AG04450 (cell line): ENCODE data around the gene PLEKHN1. TPM values are rescaled to one million over a fixed set of nuclear protein-coding genes. Genes with fewer than 3 reads are reported as not detected.

ENCODE experiments used
- CTCF ChIA-PET: fragments of 300-600, 350-600 bp; formaldehyde crosslinking; extraction: SDS; loops from one replicate; lab custom pipeline; 2022; ENCODE audit warnings: antibody characterized with exemption, inconsistent platforms; lab: Charles Lee
- POLR2A ChIA-PET: fragments of 350-600 bp; formaldehyde crosslinking; extraction: SDS; loops from one replicate; lab custom pipeline; 2021; ENCODE audit warnings: antibody characterized with exemption, inconsistent platforms; lab: Yijun Ruan, JAX
- DNase-seq: peaks from one replicate; pipeline ENCODE4 v3.0.0-alpha.2; 2011; ENCODE audit warnings: low read depth, low spot score
- H3K27ac ChIP-seq: one replicate; pipeline ENCODE4 v1.5.1; 2012; ENCODE audit warnings: low read depth, low read length, control low read depth
- H3K27me3 ChIP-seq: one replicate; pipeline ENCODE4 v1.6.0; 2012; ENCODE audit warnings: low read length; ENCODE audit not compliant: control insufficient read depth, insufficient read depth
- H3K4me3 ChIP-seq: 2 replicates; pipeline ENCODE4 v1.5.1; 2011; ENCODE audit warnings: mild to moderate bottlenecking, low read depth, low read length, control low read depth
- H3K9me3 ChIP-seq: 2 replicates; pipeline ENCODE4 v1.5.1; 2012; ENCODE audit warnings: low read length; ENCODE audit not compliant: control insufficient read depth, insufficient read depth
- CTCF ChIP-seq: IDR thresholded peaks from 2 replicates; pipeline ENCODE4 v1.5.1; 2011; ENCODE audit warnings: low read depth, low read length, control low read depth, inconsistent platforms
- polyA plus RNA-seq: library from polyadenylated mRNA; depleted of rRNA; stranded (reverse); fragments of >200 nt; gene quantifications from 2 replicates; pipeline ENCODE4 v1.2.3, GENCODE V29; 2011

The PLEKHN1 gene
- polyA plus RNA-seq, 1 experiment, result 0.15 TPM

- peak; percentile 55 for TF ChIP-seq CTCF
- no peak overlapping the region for H3K4me3 ChIP-seq
- CTCF ChIA-PET, result interaction anchor here (1.0 to 2.0 kb wide), 2 partner anchors 11 to 46 kb away, joined by 5 to 12 read pairs; no protein-coding TSS in a partner anchor
- no peak overlapping the region for H3K27ac ChIP-seq
- DNase-seq, result no peak
- H3K27me3 ChIP-seq, result no peaks in the 10 kb centered on the region
- POLR2A ChIA-PET, result interaction anchor here (0.9 kb wide), 1 partner anchor 9 kb away, joined by 3 read pairs; no protein-coding TSS in a partner anchor
- H3K9me3 ChIP-seq, result no peaks in the 10 kb centered on the region; the same call in 1 of the 2 replicates
Measured at GRCh38 chr1:951364-951763, 14.9 kb upstream of the PLEKHN1 start.

GRCh38 chr1:952201-952600 is 14.1 kb upstream of the PLEKHN1 start:
- H3K4me3 ChIP-seq, result no peak overlapping the region
- H3K9me3 ChIP-seq, result no peaks in the 10 kb centered on the region; the same call in 1 of the 2 replicates
- ChIA-PET CTCF (interaction anchor here (1.0 to 2.0 kb wide), 2 partner anchors 12 to 47 kb away, joined by 5 to 12 read pairs; no protein-coding TSS in a partner anchor), POLR2A (interaction anchor here (0.9 kb wide), 1 partner anchor 10 kb away, joined by 3 read pairs; no protein-coding TSS in a partner anchor)
- no peak for TF ChIP-seq CTCF
- no peak overlapping the region for H3K27ac ChIP-seq
- DNase-seq, result no peak
- no peaks in the 10 kb centered on the region for H3K27me3 ChIP-seq

GRCh38 chr1:952603-953002 is 13.7 kb upstream of the PLEKHN1 start:
- ChIA-PET POLR2A (no interaction called here), CTCF (interaction anchor here (1.0 to 2.0 kb wide), 2 partner anchors 12 to 47 kb away, joined by 5 to 12 read pairs; no protein-coding TSS in a partner anchor)
- H3K9me3 ChIP-seq, result no peaks in the 10 kb centered on the region; the same call in 1 of the 2 replicates
- no peaks in the 10 kb centered on the region for H3K27me3 ChIP-seq
- DNase-seq, result no peak
- no peak overlapping the region for H3K27ac ChIP-seq
- no peak for TF ChIP-seq CTCF
- H3K4me3 ChIP-seq, result no peak overlapping the region

- ChIA-PET POLR2A (interaction anchor here (1.0 kb wide), 1 partner anchor 13 kb away, joined by 3 read pairs; no protein-coding TSS in a partner anchor), CTCF (no interaction called here)
- no peak overlapping the region for H3K4me3 ChIP-seq
- H3K9me3 ChIP-seq, result peaks cover 2% of the 10 kb centered on the region; the same call in 1 of the 2 replicates
- TF ChIP-seq CTCF, result no peak
- no peak overlapping the region for H3K27ac ChIP-seq
- H3K27me3 ChIP-seq, result no peaks in the 10 kb centered on the region
- no peak for DNase-seq
Measured at GRCh38 chr1:953524-954320, 12.6 kb upstream of the PLEKHN1 start.

- Histone ChIP-seq H3K27me3 (no peaks in the 10 kb centered on the region), H3K27ac (no peak overlapping the region), H3K9me3 (peaks cover 4% of the 10 kb centered on the region; the same call in 1 of the 2 replicates), H3K4me3 (no peak overlapping the region)
- POLR2A ChIA-PET, result no interaction called here
- no peak for DNase-seq
- CTCF ChIA-PET, result no interaction called here
- no peak for TF ChIP-seq CTCF
Measured at GRCh38 chr1:954927-955326, 11.4 kb upstream of the PLEKHN1 start.
